GM18502 (cell line): ENCODE data around the gene TRPT1.

Source experiments
- ATAC-seq: cut with Tn5 transposase; IDR thresholded peaks from one replicate; pipeline ENCODE4 v1.9.1; 2021; ENCODE audit warnings: mild to moderate bottlenecking; ENCODE audit not compliant: unreplicated experiment, poor library complexity

TRPT1 gene

DNA sequence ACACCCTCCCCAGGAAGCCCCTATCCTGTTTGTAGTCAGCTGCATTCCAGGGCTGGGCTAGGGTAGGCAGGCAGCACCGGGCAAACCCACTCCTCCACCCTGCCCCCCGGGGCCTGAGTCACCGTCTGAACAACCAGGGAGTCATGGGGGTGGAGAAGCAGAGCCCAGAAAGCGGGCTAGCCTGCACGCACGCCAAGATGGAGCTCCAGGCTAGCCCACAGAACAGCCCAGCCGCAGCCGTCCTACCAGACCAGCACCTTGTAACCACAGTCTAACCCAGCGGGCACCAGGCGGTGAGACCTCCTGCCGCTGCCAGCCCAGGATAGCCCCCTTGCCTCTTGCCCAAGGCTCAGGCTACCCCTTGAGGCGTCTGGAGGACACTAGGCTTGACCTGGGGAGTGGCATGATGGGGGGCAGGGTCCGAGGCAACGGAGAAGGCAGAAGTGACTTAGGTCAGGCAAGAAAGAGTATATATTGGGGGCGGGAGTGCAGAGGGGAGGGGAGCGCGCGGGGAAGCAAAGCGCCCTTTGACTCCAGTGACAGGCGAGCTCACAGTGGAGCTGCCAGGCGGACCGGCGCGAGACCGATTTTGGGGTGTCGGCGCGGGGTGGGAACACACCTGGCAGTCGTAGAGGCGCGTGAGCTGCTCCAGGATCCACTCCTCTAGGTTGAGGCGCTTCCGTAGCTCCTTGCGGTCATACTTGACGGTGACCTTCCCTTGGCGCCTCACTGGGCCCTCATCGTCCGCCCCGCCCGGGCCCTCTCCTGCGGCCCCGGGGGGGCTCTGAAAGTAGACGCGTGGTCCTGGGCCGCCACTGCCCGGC is 20.0 kb upstream of the TRPT1 start:
- ATAC-seq = no peak

GRCh38 chr11:64245401-64245796 is 19.4 kb upstream of the TRPT1 start:
- no peak for ATAC-seq

GRCh38 chr11:64244966-64245365 is 19.0 kb upstream of the TRPT1 start:
- ATAC-seq = no peak

DNA sequence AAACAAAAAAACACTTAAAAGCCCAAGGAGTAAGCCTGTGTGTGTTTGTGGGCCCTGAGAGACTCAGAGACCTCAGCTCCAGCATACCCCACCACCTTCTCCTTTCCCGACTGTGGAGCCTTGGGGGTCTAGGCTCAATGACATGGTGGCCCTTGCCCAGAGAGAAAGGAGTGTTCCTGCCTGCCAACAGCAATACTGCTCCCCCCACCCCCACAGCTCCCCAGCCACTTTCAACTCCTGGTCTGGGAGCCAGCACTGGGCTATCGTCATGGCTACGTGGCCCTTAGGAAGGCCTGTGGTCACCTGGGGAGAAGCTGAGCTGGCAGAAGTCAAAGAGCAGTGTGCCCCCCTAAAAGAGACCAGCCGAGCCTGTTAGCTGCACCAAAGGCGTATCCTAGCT is 18.1 kb upstream of the TRPT1 start:
- ATAC-seq = no peak

GRCh38 chr11:64243236-64243854 is 17.4 kb upstream of the TRPT1 start:
- ATAC-seq = no peak

DNA sequence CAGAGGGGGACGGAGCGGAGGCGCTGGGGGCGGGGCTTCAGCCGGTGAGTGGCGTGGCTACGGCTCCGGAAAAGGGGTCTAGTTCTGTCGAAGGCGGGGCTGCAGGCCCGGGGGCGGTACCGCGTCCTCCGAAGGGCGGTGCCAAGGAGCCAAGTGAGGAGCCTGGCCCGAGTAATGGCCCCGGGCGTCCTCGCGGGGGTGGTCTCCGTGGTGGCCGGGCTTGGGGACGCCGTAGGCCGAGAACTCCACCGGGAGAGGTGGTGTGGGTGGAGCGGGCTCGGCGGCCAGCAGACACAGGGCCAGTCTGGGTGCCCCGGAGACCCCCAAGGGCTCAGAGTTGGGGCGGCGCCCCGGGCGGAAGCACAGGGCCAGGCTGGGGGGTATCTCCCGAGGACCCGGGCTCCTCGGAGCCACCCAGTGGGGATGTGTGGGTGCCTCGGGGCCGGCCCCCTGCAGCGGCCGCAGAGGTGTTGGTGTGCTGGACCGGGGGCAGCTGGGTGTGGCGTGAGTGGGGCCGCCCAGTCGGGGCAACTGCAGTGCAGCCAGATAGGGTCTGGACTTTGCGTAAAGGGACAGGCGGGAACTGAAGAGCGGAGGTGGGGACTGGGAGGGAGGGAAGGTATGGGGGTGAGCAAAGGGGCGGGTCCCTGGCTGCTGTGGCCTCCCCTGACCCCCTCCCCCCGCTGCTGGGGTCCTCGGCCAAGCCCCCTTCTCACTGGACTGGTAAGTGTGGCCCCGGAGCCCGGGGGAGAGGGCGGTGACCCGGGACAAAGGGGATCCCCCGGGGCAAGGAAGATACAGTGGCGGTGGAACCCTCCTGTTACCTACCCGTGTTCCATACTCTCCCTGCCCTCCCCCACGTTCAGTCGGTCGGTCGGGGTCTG is 15.7 kb upstream of the TRPT1 start:
- peak; percentile 58 for ATAC-seq

GRCh38 chr11:64241241-64241490 is 15.2 kb upstream of the TRPT1 start:
- peak; percentile 60 for ATAC-seq

DNA sequence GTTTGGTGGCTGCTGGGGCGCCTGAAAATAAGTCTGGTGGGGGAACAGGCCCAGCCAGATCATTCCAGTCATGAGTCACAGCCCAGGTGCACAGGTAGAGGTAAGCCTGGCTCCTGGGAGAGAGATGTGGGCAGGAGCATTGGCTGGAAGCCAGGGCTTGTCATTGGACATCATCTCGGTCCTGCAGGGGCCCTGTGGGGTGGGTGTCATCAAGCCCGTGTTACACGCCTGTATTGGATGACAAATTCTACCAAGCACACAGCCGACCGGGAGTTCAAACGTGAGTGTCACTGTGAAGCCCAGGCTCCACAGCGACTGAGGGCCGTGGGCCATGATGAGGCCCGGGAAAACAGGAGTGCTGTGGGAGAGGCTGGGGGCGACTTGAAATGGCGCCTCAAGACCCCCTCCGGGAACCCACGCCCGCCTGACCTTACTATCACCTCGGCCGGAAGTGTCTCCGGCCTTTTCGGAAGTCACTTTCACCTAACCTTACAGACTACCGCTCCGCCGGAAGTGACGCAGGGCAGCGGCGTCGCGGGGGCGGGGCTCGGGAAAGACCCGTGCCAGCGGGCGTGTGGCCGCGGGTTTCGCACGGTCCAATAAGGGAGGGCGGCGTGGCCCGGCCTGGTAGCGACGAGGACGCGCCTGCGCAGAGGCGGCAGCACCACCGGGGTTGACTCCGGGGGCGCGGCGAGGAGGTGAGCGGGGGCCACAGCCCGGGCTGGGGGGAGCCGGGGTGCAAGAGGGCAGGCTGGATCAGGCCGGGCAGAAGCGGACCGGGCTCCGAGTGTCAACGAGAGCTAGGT is 14.7 kb upstream of the TRPT1 start, which contains the start of gene FKBP2:
Gene FKBP2 (plus strand): TSS at position 661 of the 806 bp plus-strand sequence. CDS start 1,293 bp downstream, outside the sequence.
- peak; percentile 53 for ATAC-seq

- ATAC-seq = peak; percentile 9
These were observed 13.9 kb upstream of the TRPT1 start for GRCh38 chr11:64239662-64240434.

- no peak for ATAC-seq
These were observed 13.0 kb upstream of the TRPT1 start for GRCh38 chr11:64238999-64239398.

DNA sequence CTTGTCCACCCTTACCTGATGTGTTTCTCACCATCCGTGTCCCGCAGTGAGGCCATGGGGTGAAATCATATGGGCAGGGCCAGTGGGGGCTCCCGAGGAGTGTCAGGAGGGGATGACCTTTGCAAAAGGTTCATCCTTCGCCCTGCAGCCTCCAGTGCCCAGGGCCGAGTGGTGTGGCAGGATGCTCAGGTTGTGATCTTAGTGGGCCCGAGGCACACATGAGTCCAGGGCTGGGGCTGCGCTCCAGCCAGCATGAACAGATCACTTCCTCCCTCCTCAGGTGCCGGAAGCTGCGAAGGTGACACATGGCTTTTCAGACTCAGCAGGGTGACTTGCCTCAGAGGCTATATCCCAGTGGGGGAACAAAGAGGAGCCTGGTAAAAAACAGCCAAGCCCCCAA is 12.1 kb upstream of the TRPT1 start:
- no peak for ATAC-seq

GRCh38 chr11:64237484-64237951 is 11.5 kb upstream of the TRPT1 start:
- no peak for ATAC-seq

- ATAC-seq = no peak
These were observed 9.6 kb upstream of the TRPT1 start for GRCh38 chr11:64235437-64236161.

DNA sequence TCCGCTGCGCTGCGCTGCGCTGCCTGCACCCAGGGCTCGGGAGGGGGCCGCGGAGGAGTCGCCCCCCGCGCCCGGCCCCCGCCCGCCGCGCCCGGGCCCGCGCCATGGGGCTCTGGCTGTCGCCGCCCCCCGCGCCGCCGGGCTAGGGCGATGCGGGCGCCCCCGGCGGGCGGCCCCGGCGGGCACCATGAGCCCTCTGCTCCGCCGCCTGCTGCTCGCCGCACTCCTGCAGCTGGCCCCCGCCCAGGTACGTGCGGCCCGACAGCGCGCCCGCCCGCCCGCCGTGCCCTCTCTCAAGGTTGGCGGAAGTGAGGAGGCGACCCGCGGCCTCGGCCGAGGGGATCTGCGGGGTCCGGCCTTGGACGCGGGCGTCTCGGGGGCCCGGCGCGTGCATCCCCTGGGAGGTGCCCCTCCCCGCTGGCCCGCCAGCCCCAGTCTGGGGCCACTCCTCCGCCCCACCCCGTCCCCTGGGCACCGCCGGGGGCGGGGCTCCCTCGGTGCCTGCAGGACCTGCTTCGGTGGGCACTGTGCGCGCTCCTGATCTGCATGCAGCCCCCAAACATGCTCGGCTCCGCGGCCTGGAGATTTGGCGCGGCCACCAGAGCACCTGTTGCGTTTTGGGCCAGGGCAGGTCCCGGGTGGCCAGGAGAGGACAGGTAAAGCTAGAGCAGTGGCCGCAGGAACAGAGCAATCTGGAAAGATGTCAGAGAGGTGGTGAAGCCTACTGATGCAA is 8.8 kb upstream of the TRPT1 start:
- ATAC-seq = peak; percentile 27

GRCh38 chr11:64233913-64234586 is 8.1 kb upstream of the TRPT1 start, which contains the start of gene VEGFB:
Gene VEGFB (plus strand): TSS chr11:64234584. CDS start chr11:64234834, 250 bp downstream.
- peak; percentile 37 for ATAC-seq

GRCh38 chr11:64232967-64233315 is 7.0 kb upstream of the TRPT1 start:
- ATAC-seq = no peak

GRCh38 chr11:64232182-64232966 is 6.4 kb upstream of the TRPT1 start:
- no peak for ATAC-seq
